OCI-M2 (cell line): ENCODE results near the gene HS3ST3A1.

Experiments used
- DNase-seq: peaks from one replicate; lab custom pipeline; 2025; ENCODE audit not compliant: unreplicated experiment; lab: John Stamatoyannopoulos, UW

The HS3ST3A1 gene

DNA sequence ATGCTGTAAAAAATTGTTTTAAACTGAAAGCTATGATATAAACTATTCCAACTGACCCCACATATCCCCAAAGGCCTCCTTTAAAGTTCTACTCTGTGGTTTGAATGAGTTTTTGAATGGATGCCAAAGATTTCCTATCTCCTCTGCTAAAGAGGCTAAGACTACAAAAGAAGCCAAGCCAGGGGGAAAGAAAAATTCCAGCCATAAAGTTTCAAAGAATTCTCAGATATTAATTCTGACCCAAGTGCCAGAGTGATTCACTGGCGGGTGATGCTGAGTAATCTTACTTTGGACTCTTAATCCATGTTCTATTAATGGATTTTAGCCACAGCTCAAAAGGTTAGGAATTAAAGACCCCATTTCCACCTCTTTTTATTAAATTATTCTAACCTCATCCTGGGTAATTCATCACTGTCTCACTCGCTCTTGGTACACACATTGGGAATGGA is 60.7 kb downstream of the HS3ST3A1 start:
- DNase-seq: no peak

DNA sequence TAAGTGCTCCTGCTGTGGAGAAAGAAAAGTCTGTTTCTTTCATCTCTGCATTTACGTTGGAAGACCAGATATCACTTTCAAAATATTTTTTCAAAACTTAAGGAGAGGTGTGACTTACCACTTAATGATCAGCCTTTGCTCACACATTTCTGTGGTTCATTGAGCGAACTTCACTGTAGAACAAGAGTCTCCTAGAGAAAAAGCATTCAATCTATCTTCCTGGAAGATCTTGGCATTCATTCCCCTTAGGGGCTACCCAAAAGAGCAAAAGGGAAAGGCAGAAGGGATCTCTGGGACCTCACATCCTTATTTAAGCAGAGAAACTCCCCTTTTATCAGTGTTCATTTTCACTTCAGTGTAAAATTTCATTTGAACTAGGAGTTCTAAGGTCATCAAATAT is 61.2 kb downstream of the HS3ST3A1 start:
- no peak for DNase-seq

DNA sequence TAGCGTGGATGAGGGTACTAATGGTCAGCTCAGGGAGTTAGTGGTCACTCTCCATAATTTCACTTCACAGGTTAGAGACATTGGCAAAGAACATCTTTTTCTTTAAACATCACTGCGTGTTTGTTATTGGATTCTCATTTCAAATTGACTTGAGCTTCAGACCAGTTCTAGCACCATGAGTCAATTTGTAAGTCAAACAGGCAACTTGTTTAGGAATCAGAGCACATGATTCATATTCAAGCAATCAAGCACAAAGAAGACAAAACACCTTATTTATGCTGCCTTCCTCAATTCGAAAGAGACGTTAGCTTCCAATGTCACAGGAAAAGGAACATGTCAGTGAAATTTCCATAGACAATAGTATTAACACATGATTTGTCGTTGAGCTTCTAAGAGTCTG is 62.3 kb downstream of the HS3ST3A1 start:
- DNase-seq: no peak

DNA sequence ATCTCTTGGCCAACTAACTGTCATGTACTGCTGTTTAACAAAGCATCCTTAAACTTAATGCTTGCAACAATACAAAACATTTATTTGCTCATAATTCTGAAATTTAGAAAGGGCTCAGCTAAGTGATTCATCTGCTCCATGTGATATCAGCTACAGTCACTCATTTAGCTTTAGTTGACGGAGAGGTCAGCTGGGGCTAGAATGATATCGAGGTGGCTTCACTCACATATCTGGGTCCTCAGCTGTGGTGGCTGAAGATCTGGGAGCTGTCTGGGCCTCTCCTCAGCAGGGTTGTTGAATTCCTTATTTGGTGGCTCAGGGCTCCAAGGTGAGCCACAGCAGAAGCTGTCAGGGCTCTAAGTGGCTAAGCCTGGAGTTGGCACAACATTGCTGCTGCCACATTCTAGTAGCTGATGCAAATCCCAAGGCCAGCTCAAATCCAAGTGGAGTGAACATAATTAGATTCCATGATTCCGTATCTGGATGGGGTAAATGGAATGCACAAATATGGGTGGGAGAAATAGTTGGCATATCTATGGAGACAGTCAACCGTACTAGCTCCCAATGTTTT is 62.8 kb downstream of the HS3ST3A1 start:
- DNase-seq: no peak

DNA sequence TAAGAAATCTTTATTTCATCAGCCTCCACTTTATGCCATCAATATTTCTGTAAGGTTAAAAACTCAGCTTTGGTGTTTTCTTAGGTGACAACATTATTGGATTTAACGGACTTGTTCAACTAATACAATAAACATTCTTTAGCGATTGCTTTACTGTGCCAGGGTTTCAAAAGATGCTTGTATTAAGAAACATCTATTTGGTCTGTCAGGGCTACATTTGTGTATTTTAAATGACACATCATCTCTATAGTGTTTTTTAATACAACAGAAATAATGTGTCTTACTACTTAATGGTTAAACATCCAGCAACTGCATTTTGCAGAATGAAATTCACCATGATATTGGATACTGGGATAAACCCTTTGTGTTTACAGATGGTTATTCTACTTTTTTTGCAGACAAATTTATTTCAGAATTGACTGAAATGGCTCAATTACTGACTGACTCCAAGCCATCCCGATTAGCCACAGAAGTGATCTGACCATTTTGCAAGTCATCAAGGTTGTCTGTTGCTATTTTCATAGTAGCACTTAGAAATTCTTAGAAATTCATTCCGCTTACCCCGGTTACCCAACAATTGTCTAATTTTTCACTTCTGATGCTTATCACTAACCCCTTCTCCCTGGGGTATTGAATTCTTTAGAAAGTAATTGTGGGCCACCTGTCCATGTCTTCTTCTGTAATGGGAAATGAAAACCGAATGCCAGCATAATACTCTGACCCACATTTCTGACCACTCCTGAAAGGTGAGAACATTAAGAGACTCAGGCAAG is 63.7 kb downstream of the HS3ST3A1 start:
- DNase-seq: no peak

DNA sequence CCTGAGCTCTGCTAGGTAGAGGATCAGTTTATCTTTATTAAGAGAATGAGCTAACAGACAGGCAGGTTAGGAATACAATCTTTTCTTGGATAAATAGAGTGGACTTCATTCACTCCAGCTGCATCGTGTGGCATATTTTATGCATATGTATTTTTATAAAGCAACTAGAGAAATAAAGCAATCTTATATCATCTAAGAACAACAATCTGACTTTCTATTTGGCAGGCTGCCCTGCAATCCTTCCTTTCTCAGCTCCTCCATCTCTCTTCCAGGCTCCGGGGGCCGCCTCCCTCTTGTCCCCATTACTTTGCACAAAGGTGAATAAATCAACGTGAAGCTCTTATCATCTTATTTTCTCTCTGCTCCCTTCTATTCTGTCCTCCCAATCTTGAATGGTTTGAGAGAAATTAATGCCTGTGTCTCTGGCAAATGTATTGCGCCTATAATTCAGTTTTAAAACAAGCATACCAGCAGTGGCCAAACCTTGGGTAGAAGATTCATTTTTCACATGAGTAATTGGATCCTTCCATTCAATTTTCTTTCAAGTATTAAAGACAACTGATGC is 64.5 kb downstream of the HS3ST3A1 start:
- DNase-seq: no peak

DNA sequence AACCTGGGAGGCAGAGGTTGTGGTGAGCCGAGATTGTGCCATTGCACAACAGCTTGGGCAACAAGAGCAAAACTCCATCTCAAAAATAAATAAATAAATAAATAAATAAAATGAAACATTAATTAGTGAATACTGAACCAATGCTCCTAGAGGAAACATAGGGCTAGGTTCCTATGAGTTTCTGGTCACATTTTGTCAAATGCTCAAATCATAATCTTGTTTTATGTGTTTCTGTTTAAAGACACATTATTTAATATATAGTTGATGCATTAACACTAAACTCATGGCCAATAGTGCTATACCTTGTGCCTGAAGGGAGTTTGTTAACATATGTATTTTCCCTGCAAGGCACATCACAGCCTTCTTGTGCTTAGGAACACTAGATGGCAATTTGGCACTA is 66.8 kb downstream of the HS3ST3A1 start:
- DNase-seq: no peak

DNA sequence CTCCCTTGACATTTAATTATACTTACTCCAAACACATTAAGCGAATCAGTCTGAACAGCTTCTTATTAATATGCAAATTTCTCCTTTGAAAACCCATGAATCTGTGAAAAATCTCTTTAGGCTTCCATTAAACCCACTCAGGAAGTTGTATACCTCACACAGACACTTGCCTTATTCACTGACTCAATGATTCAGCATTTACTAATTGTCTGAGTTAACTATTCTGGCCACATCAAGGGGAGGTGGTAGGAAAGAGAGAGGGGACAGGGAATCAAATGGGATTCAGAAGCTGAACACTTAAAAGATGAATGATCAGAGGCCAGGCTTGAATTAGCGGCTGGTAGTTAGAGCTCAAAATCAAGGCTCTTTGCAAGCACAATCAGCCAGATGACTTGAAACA is 70.0 kb downstream of the HS3ST3A1 start:
- DNase-seq: no peak

DNA sequence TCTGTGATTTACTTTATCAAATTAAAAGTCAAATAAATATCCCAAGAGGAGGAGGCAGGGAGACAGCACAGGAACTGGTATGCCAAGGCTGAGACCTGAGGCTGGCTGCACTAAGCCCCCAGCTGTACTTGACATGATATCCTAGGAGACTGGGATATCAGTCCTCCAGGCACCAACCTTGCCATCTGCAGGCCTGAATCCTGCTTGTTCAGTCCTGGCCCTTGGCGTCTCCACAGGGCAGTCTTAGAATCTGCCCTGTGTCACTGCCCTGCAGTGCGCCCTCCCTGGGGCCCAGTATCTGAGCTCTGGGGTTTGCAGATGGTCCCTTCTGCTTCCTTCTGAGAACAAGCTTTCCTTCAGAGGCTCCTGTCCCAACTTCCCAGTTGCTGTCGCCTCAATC is 75.9 kb downstream of the HS3ST3A1 start:
- no peak for DNase-seq

DNA sequence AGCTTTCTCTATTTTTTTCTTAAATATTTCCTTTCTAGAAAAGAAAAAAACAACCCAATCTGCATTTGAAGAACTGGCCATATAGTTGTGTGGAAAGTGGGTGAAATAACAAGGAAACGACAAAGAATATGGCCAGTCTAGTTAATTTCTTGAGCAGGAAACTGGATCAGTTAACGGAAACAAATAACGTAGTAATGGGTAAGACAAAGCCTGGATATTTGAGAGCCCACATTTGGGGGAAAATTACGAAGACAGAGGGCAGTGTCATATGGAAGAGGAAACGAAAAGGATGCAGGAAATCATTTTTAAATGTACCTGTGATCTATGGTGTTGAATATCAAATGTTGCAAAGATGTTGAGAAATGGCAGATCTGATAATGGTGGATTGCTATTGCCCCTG is 78.6 kb downstream of the HS3ST3A1 start:
- no peak for DNase-seq

DNA sequence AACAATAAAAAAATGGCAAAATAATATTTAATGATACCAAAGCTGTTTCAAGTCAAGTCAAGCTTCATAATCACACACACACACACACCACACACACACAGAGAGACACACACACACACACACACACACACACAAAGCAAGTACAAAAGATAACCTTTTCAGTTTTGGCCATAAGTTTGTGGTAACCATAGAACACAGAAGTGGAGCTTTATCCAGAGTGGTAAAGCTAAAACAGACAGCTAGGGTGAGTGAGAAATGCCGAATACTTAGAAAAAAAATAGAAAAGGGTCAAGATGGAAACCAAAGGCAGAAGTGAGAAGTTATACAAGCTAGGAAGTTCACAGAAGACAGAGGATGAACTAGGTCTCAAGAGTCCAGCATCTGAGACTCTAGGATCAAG is 79.0 kb downstream of the HS3ST3A1 start:
- no peak for DNase-seq

DNA sequence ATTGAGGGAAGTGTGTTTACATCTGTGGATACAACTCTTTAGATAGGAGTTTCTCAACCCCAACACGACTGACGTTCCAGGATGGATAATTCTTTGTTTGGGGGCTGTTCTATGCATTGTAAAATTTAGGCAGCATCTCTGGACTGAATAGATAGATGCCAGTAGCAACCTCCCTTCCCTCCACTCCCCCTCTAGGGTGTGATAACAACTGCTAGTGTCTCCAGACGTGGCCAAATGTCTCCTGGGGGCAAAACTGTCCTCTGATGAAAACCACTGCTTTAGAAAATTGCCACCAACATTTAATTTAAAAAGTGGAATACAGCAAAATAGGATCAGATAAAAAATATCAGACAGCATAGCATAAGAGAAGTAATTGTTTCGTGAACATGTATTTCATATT is 79.9 kb downstream of the HS3ST3A1 start:
- no peak for DNase-seq

DNA sequence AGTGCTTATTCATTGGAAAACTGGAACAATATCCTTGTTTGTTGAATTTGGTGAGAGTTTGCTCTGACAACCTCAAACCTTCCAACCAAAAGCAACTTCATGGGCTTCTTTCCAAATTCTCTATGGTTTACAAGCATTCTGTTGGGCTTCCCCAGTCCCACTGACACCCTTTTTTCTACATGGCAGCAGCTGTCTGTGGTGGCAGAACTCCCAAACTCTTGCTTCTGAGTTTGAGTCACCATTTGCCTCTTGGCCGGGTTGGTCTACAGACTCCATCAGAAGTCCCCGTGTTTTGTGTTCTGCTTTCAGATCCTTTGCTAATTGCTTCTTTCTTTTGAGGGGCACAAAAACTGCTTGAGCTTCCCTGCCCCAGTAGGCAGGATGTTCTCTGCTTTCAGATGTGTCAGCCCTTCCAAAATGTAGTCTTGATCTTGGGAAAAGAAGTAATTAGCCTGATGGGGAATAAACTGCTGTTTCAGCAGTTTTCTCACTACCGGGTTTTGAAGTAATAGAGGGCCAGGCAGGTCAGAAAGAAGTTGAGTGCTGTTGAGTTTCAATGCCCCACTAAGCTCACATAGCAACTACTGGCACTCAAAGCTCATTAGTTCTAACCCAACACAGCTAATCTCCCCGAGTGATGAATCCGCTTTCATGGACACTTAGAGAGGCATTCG is 80.7 kb downstream of the HS3ST3A1 start:
- DNase-seq: no peak

DNA sequence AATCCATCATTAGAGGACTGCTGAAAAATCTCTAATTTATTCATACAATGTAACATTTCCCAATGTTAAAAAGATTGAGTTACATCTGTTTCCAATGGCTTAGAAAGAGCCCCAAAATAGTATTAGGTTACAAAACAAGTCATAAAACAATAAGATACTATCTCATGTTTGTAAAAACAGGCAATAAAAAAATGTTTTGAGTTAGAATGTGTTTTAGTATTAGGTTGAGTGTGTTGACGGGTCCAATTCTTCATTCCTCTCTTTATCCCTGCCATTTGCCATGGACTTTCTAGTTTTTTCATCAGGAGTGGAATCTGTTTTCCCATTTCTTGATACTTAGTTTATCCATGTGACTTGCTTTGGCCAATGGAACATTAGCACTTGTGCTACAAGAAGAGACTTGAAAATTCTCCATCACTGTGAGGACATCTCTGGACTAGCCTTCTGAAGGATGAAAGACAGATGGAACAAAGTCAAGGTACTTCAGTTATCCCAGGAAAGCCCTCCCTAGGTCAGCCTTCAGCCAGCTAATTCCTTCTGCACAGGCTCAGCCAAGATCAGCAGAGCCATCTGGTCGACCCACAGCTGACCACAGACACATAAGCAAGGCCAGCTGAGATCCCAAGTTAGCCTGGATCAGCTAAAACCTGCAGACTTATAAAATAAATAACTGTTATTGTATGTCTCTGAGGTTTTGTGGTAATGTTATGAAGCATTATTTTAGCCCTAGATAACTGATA is 83.3 kb downstream of the HS3ST3A1 start:
- DNase-seq: no peak

DNA sequence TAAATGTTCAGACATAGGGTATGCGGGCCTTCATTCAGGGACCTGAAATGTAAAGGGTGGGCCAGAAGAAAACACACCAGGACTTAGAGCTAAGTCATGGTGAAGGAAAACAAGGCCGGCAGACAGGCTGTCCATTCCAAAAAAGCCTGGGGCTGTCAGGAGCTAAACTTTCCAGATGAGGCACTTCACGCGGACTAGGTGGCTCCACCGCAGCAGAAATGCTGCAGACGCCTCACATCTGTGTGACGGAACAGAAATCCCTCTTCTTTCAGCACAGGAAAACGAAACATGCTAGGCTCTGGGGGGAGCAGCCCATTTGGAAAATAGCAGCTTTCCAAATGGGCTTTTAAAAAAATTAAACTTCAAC is 88.7 kb downstream of the HS3ST3A1 start:
- no peak for DNase-seq

DNA sequence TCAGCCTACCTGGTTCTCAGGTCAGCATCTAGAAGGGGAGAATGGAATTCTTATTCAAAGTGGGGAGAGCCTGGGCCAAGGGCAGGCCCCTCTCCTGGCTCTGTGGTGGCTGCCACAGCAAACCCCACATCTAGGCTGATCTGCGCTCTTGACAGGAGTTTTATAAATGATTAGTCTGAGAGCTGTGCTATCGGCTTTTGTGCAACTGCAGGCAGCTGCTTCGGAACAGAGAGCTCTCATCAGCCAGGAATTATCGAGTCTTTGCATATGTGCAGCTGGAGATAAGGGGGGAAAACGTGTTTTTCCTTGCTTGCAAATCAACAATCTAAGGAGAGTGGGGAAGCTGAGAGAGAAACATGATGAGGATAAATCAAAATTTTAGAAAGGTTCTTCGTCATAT is 91.7 kb downstream of the HS3ST3A1 start:
- no peak for DNase-seq

DNA sequence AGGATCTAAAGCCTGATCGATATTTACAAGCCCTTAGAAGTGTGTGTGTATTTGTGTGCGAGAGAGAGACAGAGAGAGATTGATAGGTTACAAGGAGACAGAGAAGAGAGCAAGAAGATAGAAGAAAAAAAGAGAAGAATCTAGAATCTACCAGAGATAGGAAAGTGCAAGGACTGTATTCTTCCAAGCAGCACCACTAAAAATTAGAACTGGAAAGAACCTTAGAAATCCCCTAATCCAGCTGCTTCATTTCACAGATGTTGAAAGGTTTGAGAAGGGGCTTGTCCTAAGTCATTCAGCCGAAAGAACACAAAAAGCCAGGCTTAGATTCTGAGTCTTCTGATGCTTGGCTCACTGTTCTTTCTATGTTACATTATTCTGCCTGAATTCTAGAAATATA is 92.2 kb downstream of the HS3ST3A1 start:
- DNase-seq: no peak

DNA sequence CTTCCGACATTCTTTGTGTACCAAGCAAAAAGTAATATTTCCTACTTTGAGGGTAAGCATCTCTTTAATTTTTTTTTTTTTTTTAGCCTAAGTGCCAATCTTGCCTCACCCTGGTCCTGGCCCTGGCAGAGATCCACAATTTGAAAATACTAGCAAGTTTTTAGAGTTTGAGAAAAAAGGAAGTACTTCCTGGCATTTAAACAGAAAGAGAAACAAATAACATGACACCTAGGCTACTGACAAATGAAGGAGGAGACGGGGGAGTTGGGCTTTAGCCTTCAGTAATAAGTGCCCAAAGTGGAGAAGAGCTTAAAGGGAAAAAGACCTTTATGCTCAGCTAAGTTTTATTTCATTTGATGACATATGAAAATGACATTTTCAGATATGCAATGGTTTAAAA is 92.8 kb downstream of the HS3ST3A1 start:
- no peak for DNase-seq

DNA sequence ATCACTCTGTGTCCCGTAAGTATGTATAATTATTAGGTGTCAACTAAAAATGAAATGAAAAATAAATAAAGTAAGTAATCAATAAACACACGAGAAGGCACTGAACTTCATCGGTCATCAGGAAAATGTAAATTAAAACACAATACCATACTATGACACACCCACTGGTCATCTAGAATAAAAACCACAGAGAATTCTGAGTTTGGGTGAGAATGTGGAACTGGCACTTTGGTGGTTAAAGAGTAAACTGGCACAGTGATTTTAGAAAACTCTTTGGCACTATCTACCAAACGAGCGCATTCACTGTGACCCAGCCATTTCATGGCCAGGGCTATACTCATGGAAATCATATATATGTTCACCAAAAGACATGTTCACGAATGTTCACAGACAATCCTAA is 98.2 kb downstream of the HS3ST3A1 start:
- DNase-seq: no peak

DNA sequence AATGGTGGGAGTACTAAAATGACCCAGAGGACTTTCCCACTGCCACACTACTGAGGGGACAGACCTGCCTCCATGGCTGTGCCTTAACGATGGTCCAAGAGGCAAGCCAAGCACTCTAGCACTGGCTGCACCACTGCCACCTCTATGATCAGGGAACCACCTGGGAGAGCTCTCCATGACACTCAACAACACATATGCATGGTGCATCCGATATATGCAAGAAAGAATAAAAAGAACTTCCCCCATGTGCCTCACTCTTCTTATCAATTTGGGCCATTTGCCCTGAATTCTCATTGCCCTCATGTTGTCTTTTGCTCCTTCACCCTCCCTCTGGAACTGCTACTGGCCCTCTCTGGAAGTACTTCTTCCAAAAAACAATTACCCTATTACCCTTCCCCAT is 99.5 kb downstream of the HS3ST3A1 start:
- DNase-seq: no peak

DNA sequence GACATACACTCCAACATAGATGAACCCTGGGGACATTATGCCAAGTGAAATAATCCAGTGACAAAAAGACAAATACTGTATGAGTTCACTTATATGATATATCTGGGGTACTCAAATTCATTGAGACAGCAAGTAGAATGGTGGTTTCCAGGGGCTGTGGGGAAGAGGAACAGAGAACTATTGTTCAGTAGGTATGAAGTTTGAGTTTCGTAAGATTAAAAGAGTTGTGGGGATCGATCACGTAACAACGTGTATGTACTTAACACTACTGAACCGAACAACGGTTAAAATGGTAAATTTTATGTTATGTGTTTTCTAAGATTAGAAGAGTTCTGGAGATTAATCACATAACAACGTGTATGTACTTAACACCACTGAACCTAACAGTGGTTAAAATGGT is 100.8 kb downstream of the HS3ST3A1 start:
- DNase-seq: no peak

DNA sequence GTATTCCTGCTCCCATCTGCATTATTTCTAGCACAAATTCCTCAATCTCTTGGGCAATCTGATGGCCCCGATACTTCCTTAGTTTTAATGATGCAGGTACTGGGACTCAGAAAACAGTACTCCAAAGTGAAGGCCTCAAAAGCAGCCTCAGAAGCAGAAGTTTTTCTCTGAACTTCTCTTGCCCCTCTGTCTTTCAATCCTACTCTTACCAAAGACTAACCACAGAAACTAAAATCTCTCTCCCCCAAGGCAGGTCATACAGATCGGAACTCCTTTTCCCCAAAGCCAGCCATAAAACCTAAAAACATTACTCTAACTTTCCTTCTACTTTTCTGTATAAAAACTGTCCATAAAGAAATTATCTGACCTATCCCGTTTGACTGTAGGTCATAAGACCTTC is 103.5 kb downstream of the HS3ST3A1 start:
- DNase-seq: no peak
